C4-2B (cell line): Measurements from ENCODE around the gene SH3RF3.

ENCODE experiments used
- CTCF ChIP-seq: fragments of 450-650 bp; conservative IDR thresholded peaks from 2 replicates; pipeline ENCODE4 v1.5.1; 2017; ENCODE audit warnings: mild to moderate bottlenecking
- ZFX ChIP-seq: fragments of 450-650 bp; IDR thresholded peaks from 2 replicates; pipeline ENCODE4 v1.6.1; 2017

GRCh38 chr2:109382226-109382895 lies 253.4 kb downstream of the SH3RF3 start:
- TF ChIP-seq CTCF (no peak), ZFX (no peak)
